ENCODE measurements around the gene USP50. TPM values are rescaled to one million over a fixed set of nuclear protein-coding genes. Genes with fewer than 3 reads are reported as not detected.
"Not testable (repeated sequence)": the region's sequence is repeated elsewhere in the genome, so short reads cannot be mapped to it uniquely, and the experiment has no call there.

Gene USP50
- not detected in 2 replicates for total RNA-seq

GRCh38 chr15:50546566-50546965 is at the start of gene USP50:
USP50 (minus strand) TSS chr15:50546666; CDS start chr15:50546525, 141 bp downstream.
- intact Hi-C loops (cut with micrococcal nuclease): no loop called here
- no peaks in the 10 kb centered on the region for H3K36me3 Mint-ChIP-seq (ENCODE audit: low read depth)
- H3K27ac Mint-ChIP-seq: no peak within 1 kb of the TSS
- no peak for DNase-seq (ENCODE audit: low spot score)
- H3K27me3 Mint-ChIP-seq (ENCODE audit: low read depth): peaks cover 4% of the 10 kb centered on the region
- H3K4me3 Mint-ChIP-seq (ENCODE audit: low read depth): no peak within 1 kb of the TSS
- H3K4me1 Mint-ChIP-seq (ENCODE audit: low read depth): peaks cover 13% of the 10 kb centered on the region
- no peaks in the 10 kb centered on the region for H3K9me3 Mint-ChIP-seq

- Mint-ChIP-seq H3K27ac (no peak overlapping the region), H3K4me3 (ENCODE audit: low read depth) (no peak overlapping the region), H3K9me3 (no peaks in the 10 kb centered on the region), H3K4me1 (ENCODE audit: low read depth) (peaks cover 4% of the 10 kb centered on the region), H3K27me3 (ENCODE audit: low read depth) (no peaks in the 10 kb centered on the region), H3K36me3 (ENCODE audit: low read depth) (peaks cover 68% of the 10 kb centered on the region)
- intact Hi-C loops (cut with micrococcal nuclease): no loop called here
- DNase-seq (ENCODE audit: low spot score): no peak
These were observed 47.8 kb upstream of the USP50 start for GRCh38 chr15:50594311-50594710.

- Mint-ChIP-seq H3K27ac (peak overlapping the region; percentile 0), H3K36me3 (ENCODE audit: low read depth) (peaks cover 64% of the 10 kb centered on the region), H3K4me1 (ENCODE audit: low read depth) (peaks cover 4% of the 10 kb centered on the region), H3K9me3 (no peaks in the 10 kb centered on the region), H3K4me3 (ENCODE audit: low read depth) (no peak overlapping the region), H3K27me3 (ENCODE audit: low read depth) (no peaks in the 10 kb centered on the region)
- intact Hi-C loops (cut with micrococcal nuclease): no loop called here
- no peak for DNase-seq (ENCODE audit: low spot score)
These were observed 47.3 kb upstream of the USP50 start for GRCh38 chr15:50593761-50594160.

GRCh38 chr15:50590288-50590687 is 43.8 kb upstream of the USP50 start:
- intact Hi-C loops (cut with micrococcal nuclease): no loop called here
- H3K27me3 Mint-ChIP-seq (ENCODE audit: low read depth): no peaks in the 10 kb centered on the region
- peaks cover 67% of the 10 kb centered on the region for H3K36me3 Mint-ChIP-seq (ENCODE audit: low read depth)
- no peaks in the 10 kb centered on the region for H3K9me3 Mint-ChIP-seq
- no peak overlapping the region for H3K4me3 Mint-ChIP-seq (ENCODE audit: low read depth)
- no peak for DNase-seq (ENCODE audit: low spot score)
- H3K27ac Mint-ChIP-seq: no peak overlapping the region
- H3K4me1 Mint-ChIP-seq (ENCODE audit: low read depth): peaks cover 5% of the 10 kb centered on the region

GRCh38 chr15:50577492-50577891 is 31.0 kb upstream of the USP50 start:
- no peaks in the 10 kb centered on the region for H3K9me3 Mint-ChIP-seq
- intact Hi-C loops (cut with micrococcal nuclease): no loop called here

GRCh38 chr15:50576166-50576565 is 29.7 kb upstream of the USP50 start:
- intact Hi-C loops (cut with micrococcal nuclease): no loop called here
- no peak overlapping the region for H3K27ac Mint-ChIP-seq
- no peak overlapping the region for H3K4me3 Mint-ChIP-seq (ENCODE audit: low read depth)
- H3K9me3 Mint-ChIP-seq: no peaks in the 10 kb centered on the region
- H3K4me1 Mint-ChIP-seq (ENCODE audit: low read depth): peaks cover 6% of the 10 kb centered on the region
- no peaks in the 10 kb centered on the region for H3K27me3 Mint-ChIP-seq (ENCODE audit: low read depth)
- DNase-seq (ENCODE audit: low spot score): no peak
- peaks cover 59% of the 10 kb centered on the region for H3K36me3 Mint-ChIP-seq (ENCODE audit: low read depth)

More at GRCh38 chr15:50577492-50577891, 31.0 kb upstream of the USP50 start:
- DNase-seq (ENCODE audit: low spot score): no peak
- Mint-ChIP-seq H3K27ac (no peak overlapping the region), H3K27me3 (ENCODE audit: low read depth) (no peaks in the 10 kb centered on the region), H3K36me3 (ENCODE audit: low read depth) (peaks cover 61% of the 10 kb centered on the region), H3K4me3 (ENCODE audit: low read depth) (no peak overlapping the region), H3K4me1 (ENCODE audit: low read depth) (peaks cover 6% of the 10 kb centered on the region)

- H3K4me3 Mint-ChIP-seq (ENCODE audit: low read depth); intact Hi-C loops (cut with micrococcal nuclease); H3K4me1 Mint-ChIP-seq (ENCODE audit: low read depth); DNase-seq (ENCODE audit: low spot score); H3K27ac Mint-ChIP-seq; H3K9me3 Mint-ChIP-seq; H3K27me3 Mint-ChIP-seq (ENCODE audit: low read depth): not testable (repeated sequence)
- H3K36me3 Mint-ChIP-seq (ENCODE audit: low read depth): peaks cover 64% of the 10 kb centered on the region
These were observed 27.4 kb upstream of the USP50 start for GRCh38 chr15:50573842-50574241.

GRCh38 chr15:50563756-50564155 is 17.3 kb upstream of the USP50 start:
- no peak overlapping the region for H3K4me3 Mint-ChIP-seq (ENCODE audit: low read depth)

GRCh38 chr15:50562735-50563640 is 16.5 kb upstream of the USP50 start:
- peaks cover 66% of the 10 kb centered on the region for H3K36me3 Mint-ChIP-seq (ENCODE audit: low read depth)
- no peaks in the 10 kb centered on the region for H3K27me3 Mint-ChIP-seq (ENCODE audit: low read depth)
- peak overlapping the region; percentile 95 for H3K27ac Mint-ChIP-seq
- no peak for DNase-seq (ENCODE audit: low spot score)
- intact Hi-C loops (cut with micrococcal nuclease): loop anchor here (2.0 to 5.0 kb wide), 3 partner anchors 76 to 344 kb away; partner anchors contain the start of gene GABPB1
- no peaks in the 10 kb centered on the region for H3K9me3 Mint-ChIP-seq
- H3K4me1 Mint-ChIP-seq (ENCODE audit: low read depth): peaks cover 29% of the 10 kb centered on the region
- peak overlapping the region; percentile 15 for H3K4me3 Mint-ChIP-seq (ENCODE audit: low read depth)

More at GRCh38 chr15:50563756-50564155, 17.3 kb upstream of the USP50 start:
- Mint-ChIP-seq H3K36me3 (ENCODE audit: low read depth) (peaks cover 69% of the 10 kb centered on the region), H3K9me3 (no peaks in the 10 kb centered on the region), H3K4me1 (ENCODE audit: low read depth) (peaks cover 28% of the 10 kb centered on the region), H3K27me3 (ENCODE audit: low read depth) (no peaks in the 10 kb centered on the region), H3K27ac (peak overlapping the region; percentile 95)
- intact Hi-C loops (cut with micrococcal nuclease): loop anchor here (2.0 to 5.0 kb wide), 3 partner anchors 76 to 343 kb away; partner anchors contain the start of gene GABPB1
- no peak for DNase-seq (ENCODE audit: low spot score)

- peak overlapping the region; percentile 46 for H3K27ac Mint-ChIP-seq
- H3K4me1 Mint-ChIP-seq (ENCODE audit: low read depth): peaks cover 39% of the 10 kb centered on the region
- no peaks in the 10 kb centered on the region for H3K27me3 Mint-ChIP-seq (ENCODE audit: low read depth)
- H3K9me3 Mint-ChIP-seq: no peaks in the 10 kb centered on the region
- DNase-seq (ENCODE audit: low spot score): no peak
- no peak overlapping the region for H3K4me3 Mint-ChIP-seq (ENCODE audit: low read depth)
- intact Hi-C loops (cut with micrococcal nuclease): no loop called here
- peaks cover 63% of the 10 kb centered on the region for H3K36me3 Mint-ChIP-seq (ENCODE audit: low read depth)
These were observed 11.5 kb upstream of the USP50 start for GRCh38 chr15:50558012-50558411.

- H3K36me3 Mint-ChIP-seq (ENCODE audit: low read depth): peaks cover 54% of the 10 kb centered on the region
- DNase-seq (ENCODE audit: low spot score): no peak
- intact Hi-C loops (cut with micrococcal nuclease): no loop called here
- H3K4me1 Mint-ChIP-seq (ENCODE audit: low read depth): peaks cover 32% of the 10 kb centered on the region
- peak overlapping the region; percentile 39 for H3K4me3 Mint-ChIP-seq (ENCODE audit: low read depth)
- no peaks in the 10 kb centered on the region for H3K27me3 Mint-ChIP-seq (ENCODE audit: low read depth)
- peak overlapping the region; percentile 89 for H3K27ac Mint-ChIP-seq
- H3K9me3 Mint-ChIP-seq: no peaks in the 10 kb centered on the region
These were observed 10.3 kb upstream of the USP50 start for GRCh38 chr15:50556642-50557371.

GRCh38 chr15:50552238-50552637 is 5.8 kb upstream of the USP50 start:
- no peak overlapping the region for H3K27ac Mint-ChIP-seq
- peaks cover 25% of the 10 kb centered on the region for H3K36me3 Mint-ChIP-seq (ENCODE audit: low read depth)
- H3K4me3 Mint-ChIP-seq (ENCODE audit: low read depth): no peak overlapping the region
- peaks cover 19% of the 10 kb centered on the region for H3K4me1 Mint-ChIP-seq (ENCODE audit: low read depth)
- H3K9me3 Mint-ChIP-seq: no peaks in the 10 kb centered on the region
- intact Hi-C loops (cut with micrococcal nuclease): loop anchor here (5.0 kb wide), 1 partner anchor 175 kb away; no protein-coding TSS in a partner anchor
- H3K27me3 Mint-ChIP-seq (ENCODE audit: low read depth): no peaks in the 10 kb centered on the region
- DNase-seq (ENCODE audit: low spot score): no peak

GRCh38 chr15:50549326-50549725 is 2.9 kb upstream of the USP50 start:
- intact Hi-C loops (cut with micrococcal nuclease): no loop called here
- Mint-ChIP-seq H3K4me1 (ENCODE audit: low read depth) (peaks cover 15% of the 10 kb centered on the region), H3K36me3 (ENCODE audit: low read depth) (peaks cover 8% of the 10 kb centered on the region), H3K27me3 (ENCODE audit: low read depth) (no peaks in the 10 kb centered on the region), H3K27ac (no peak overlapping the region), H3K9me3 (no peaks in the 10 kb centered on the region), H3K4me3 (ENCODE audit: low read depth) (no peak overlapping the region)
- no peak for DNase-seq (ENCODE audit: low spot score)

Data from activated T-helper 2 cell treated with anti-CD3 and anti-CD28 coated beads, Interferon-gamma antibody, Interleukin-2, Interleukin-4, amounts not matched to agents 10 μg/mL and 5 μg/mL and 100 μg/mL, durations not matched to agents 14 hours and 24 hours and 36 hours (primary cell).